Endothelial cell of umbilical vein (primary cell): Measurements from ENCODE around the gene SPSB1. TPM values are rescaled to one million over a fixed set of nuclear protein-coding genes. Genes with fewer than 3 reads are reported as not detected.

Experiments used
- BruUV-seq: library from RNA; stranded (reverse); fragments of 400-500 nt; replicated peaks from 2 replicates; lab custom pipeline; 2021; lab: Mats Ljungman, UMichigan
- CTCF ChIA-PET: fragments of 300-600, 350-600 bp; sonication (Branson Sonifier 250); formaldehyde crosslinking; loops from one replicate; lab custom pipeline; 2021; ENCODE audit warnings: antibody characterized with exemption, inconsistent platforms; lab: Charles Lee
- POLR2A ChIA-PET: fragments of 300-600, 350-600 bp; sonication (Branson Sonifier 250); formaldehyde crosslinking; loops from one replicate; lab custom pipeline; 2021; ENCODE audit warnings: antibody characterized with exemption, inconsistent platforms; lab: Charles Lee
- DNase-seq: peaks from one replicate; pipeline ENCODE4 v3.0.0-alpha.2; 2011; ENCODE audit warnings: low read depth, low spot score
- FAIRE-seq: peaks from 2 replicates; lab custom pipeline; 2011; peaks lifted over from hg19 to GRCh38; lab: Jason Lieb, UNC
- H2AFZ ChIP-seq: 2 replicates; pipeline ENCODE4 v1.6.0; 2012; ENCODE audit warnings: low read depth, low read length, control low read depth, inconsistent platforms
- H3K27ac ChIP-seq: 2 replicates; pipeline ENCODE4 v1.5.1; 2011; ENCODE audit warnings: low read depth, mild to moderate bottlenecking, control low read depth, low read length, moderate library complexity; ENCODE audit not compliant: insufficient read depth
- H3K27me3 ChIP-seq, 2 experiments: 2 replicates each; pipeline versions ENCODE4 v1.6.0 to v1.6.1; 2011; ENCODE audit warnings: low read length in 2 of 2, mixed read lengths in 1 of 2; ENCODE audit not compliant: control insufficient read depth in 2 of 2, insufficient read depth in 2 of 2
- H3K36me3 ChIP-seq, 2 experiments: 2 replicates in 1 of 2; 3 replicates in 1 of 2; pipeline ENCODE4 v1.5.1; 2011; ENCODE audit warnings: low read length in 2 of 2, mild to moderate bottlenecking in 1 of 2, moderate library complexity in 1 of 2; ENCODE audit not compliant: control insufficient read depth in 2 of 2, insufficient read depth in 2 of 2; ENCODE audit errors: extremely low read depth in 1 of 2
- H3K4me1 ChIP-seq: 3 replicates; pipeline ENCODE4 v1.5.1; 2011; ENCODE audit warnings: mild to moderate bottlenecking, low read length; ENCODE audit not compliant: control insufficient read depth, insufficient read depth; ENCODE audit errors: extremely low read depth
- H3K4me2 ChIP-seq: 2 replicates; pipeline ENCODE4 v1.6.1; 2011; ENCODE audit warnings: low read length, control low read depth, mixed read lengths; ENCODE audit not compliant: insufficient read depth
- H3K4me3 ChIP-seq, 3 experiments: fragments of 200-600 bp in 1 of 3; sonication (generic), shearing (Covaris generic) in 1 of 3; replicated peaks in 1 of 3; 2 replicates each; pipeline ENCODE4 v1.5.1; 2011 to 2016; ENCODE audit warnings: control low read depth in 3 of 3, low read length in 3 of 3, mild to moderate bottlenecking in 2 of 3, inconsistent platforms in 1 of 3, low read depth in 1 of 3, moderate library complexity in 1 of 3; ENCODE audit not compliant: insufficient read depth in 1 of 3
- H3K79me2 ChIP-seq: 2 replicates; pipeline ENCODE4 v1.6.0; 2012; ENCODE audit warnings: low read length, inconsistent platforms; ENCODE audit not compliant: control insufficient read depth, insufficient read depth
- H3K9ac ChIP-seq: replicated peaks from 2 replicates; pipeline ENCODE3; 2011; ENCODE audit warnings: low read length, control low read depth; ENCODE audit not compliant: insufficient read depth; ENCODE audit errors: extremely low read depth
- H3K9me1 ChIP-seq: replicated peaks from 3 replicates; pipeline ENCODE4 v1.6.0; 2011; ENCODE audit warnings: mild to moderate bottlenecking, low read length; ENCODE audit not compliant: control insufficient read depth, insufficient read depth; ENCODE audit errors: extremely low read depth
- H3K9me3 ChIP-seq: replicated peaks from 2 replicates; pipeline ENCODE4 v1.5.1; 2012; ENCODE audit warnings: low read length, inconsistent platforms; ENCODE audit not compliant: control insufficient read depth, insufficient read depth
- H4K20me1 ChIP-seq: replicated peaks from 2 replicates; pipeline ENCODE3; 2011; ENCODE audit warnings: mild to moderate bottlenecking, low read length; ENCODE audit not compliant: control insufficient read depth, insufficient read depth; ENCODE audit errors: extremely low read depth
- CTCF ChIP-seq, 2 donors: IDR thresholded peaks; 1 replicate in 1 of 2; 2 replicates in 1 of 2; pipeline ENCODE4 v1.5.1; 2011; ENCODE audit warnings: low read length in 2 of 2, mild to moderate bottlenecking in 2 of 2, moderate library complexity in 2 of 2, control low read depth in 1 of 2, inconsistent platforms in 1 of 2, low read depth in 1 of 2; ENCODE audit not compliant: insufficient read depth in 1 of 2; ENCODE audit errors: extremely low read depth in 1 of 2
- EZH2 ChIP-seq: IDR thresholded peaks from 2 replicates; pipeline ENCODE4 v1.6.1; 2012; ENCODE audit warnings: borderline replicate concordance, low read depth, mild to moderate bottlenecking, moderate library complexity, low read length, inconsistent platforms; ENCODE audit not compliant: severe bottlenecking
- FOS ChIP-seq: IDR thresholded peaks from 2 replicates; pipeline ENCODE4 v1.6.1; 2011; ENCODE audit warnings: mild to moderate bottlenecking, low read length, moderate library complexity, borderline replicate concordance; ENCODE audit not compliant: insufficient read depth
- GATA2 ChIP-seq: IDR thresholded peaks from 2 replicates; pipeline ENCODE4 v1.7.0; 2011; ENCODE audit warnings: low read depth, mild to moderate bottlenecking, moderate library complexity, mixed read lengths, low read length; ENCODE audit not compliant: insufficient read length, insufficient read depth
- JUN ChIP-seq: IDR thresholded peaks from 2 replicates; pipeline ENCODE4 v1.6.1; 2011; ENCODE audit warnings: borderline replicate concordance, low read depth; ENCODE audit not compliant: insufficient read length, insufficient read depth
- MAX ChIP-seq: IDR thresholded peaks from 2 replicates; pipeline ENCODE4 v1.6.1; 2011; ENCODE audit not compliant: insufficient read depth, insufficient read length
- MYC ChIP-seq: IDR thresholded peaks from one replicate; pipeline ENCODE4 v1.6.1; 2011; ENCODE audit warnings: mild to moderate bottlenecking, low read depth, low read length
- POLR2A ChIP-seq: IDR thresholded peaks from 2 replicates; pipeline ENCODE4 v1.6.1; 2012; ENCODE audit warnings: low read depth, mild to moderate bottlenecking, control low read depth, low read length
- POLR2AphosphoS5 ChIP-seq: IDR thresholded peaks from 2 replicates; pipeline ENCODE4 v1.6.1; 2012; ENCODE audit warnings: low read depth, mild to moderate bottlenecking, control low read depth, low read length, moderate library complexity; ENCODE audit not compliant: insufficient read depth
- dilution Hi-C: fragments of 300-500 bp; cut with MboI; formaldehyde crosslinking; loops from one replicate; pipeline ENCODE4 v1.15.0; 2019; ENCODE audit warnings: low sequenced_read_pairs; ENCODE audit not compliant: extremely low pct_ligation_motif_present
- intact Hi-C: fragments of 100-400 bp; cut with micrococcal nuclease; formaldehyde crosslinking; loops from one replicate; pipeline ENCODE4 v1.10.0; 2022
- polyA plus RNA-seq, 4 experiments: library from polyadenylated mRNA; depleted of rRNA in 3 of 4; stranded (reverse) in 3 of 4; unstranded in 1 of 4; fragments of >200 nt; gene quantifications; 2 replicates each; pipeline versions ENCODE4 v1.2.1 to v1.2.3, GENCODE V29; 2011 to 2012; ENCODE audit warnings: missing spikeins in 1 of 4
- total RNA-seq: library from RNA; stranded (reverse); gene quantifications from 2 replicates; pipeline ENCODE4 v1.2.3, GENCODE V29; 2021

The SPSB1 gene
- total and polyA plus RNA-seq, 2 donors (not counting 3 experiments of a cell fraction or from before 2014, with no cell fraction given) = 41.9 to 61.2 TPM

- Histone ChIP-seq H3K9me1 (no peaks in the 10 kb centered on the region), H3K27me3 (no peaks in the 10 kb centered on the region), H4K20me1 (peaks cover 14% of the 10 kb centered on the region), H3K9ac (no peak overlapping the region), H2AFZ (no peak overlapping the region), H3K4me3 (no peak overlapping the region), H3K9me3 (no peaks in the 10 kb centered on the region), H3K4me2 (no peak overlapping the region), H3K4me1 (no peaks in the 10 kb centered on the region), H3K79me2 (peaks cover 94% of the 10 kb centered on the region), H3K36me3 (peaks cover 2 to 6% of the 10 kb centered on the region in 2 experiments), H3K27ac (no peak overlapping the region)
- intact Hi-C loops (no loop called here), dilution Hi-C loops (no loop called here)
- FAIRE-seq = no peak
- ChIA-PET POLR2A (no interaction called here), CTCF (interaction anchor here (0.8 to 1.8 kb wide), 3 partner anchors 45 to 180 kb away, joined by 3 to 4 read pairs (median 4); no protein-coding TSS in a partner anchor)
- TF ChIP-seq GATA2 = no peak
- TF ChIP-seq MAX = no peak
- no peak for TF ChIP-seq CTCF (IDR thresholded peaks at IDR 0.05; ENCODE audit: extremely low read depth in 1 of 2, insufficient read depth in 1 of 2, low read depth in 1 of 2, low read length in 2 of 2)
- TF ChIP-seq POLR2AphosphoS5 = no peak
- no peak for TF ChIP-seq MYC
- no peak for TF ChIP-seq EZH2
- no peak for TF ChIP-seq POLR2A
- TF ChIP-seq FOS = no peak
- TF ChIP-seq JUN = no peak
- DNase-seq = no peak
- no TSS peak for BruUV-seq
Observed at GRCh38 chr1:9311479-9311878, 18.8 kb downstream of the SPSB1 start.
